DMS114 treated with DMSO at 0.1 percent for 48 hours (cell line): Measurements from ENCODE around the gene TRIM4.

ENCODE experiments used
- DNase-seq: peaks from one replicate; lab custom pipeline; 2025; ENCODE audit not compliant: unreplicated experiment; lab: John Stamatoyannopoulos, UW

TRIM4 gene

GRCh38 chr7:99844328-99844727 is 75.0 kb downstream of the TRIM4 start:
- no peak for DNase-seq

GRCh38 chr7:99843808-99844207 is 75.5 kb downstream of the TRIM4 start:
- no peak for DNase-seq

GRCh38 chr7:99842926-99843325 is 76.4 kb downstream of the TRIM4 start:
- DNase-seq = no peak
